Activated CD8-positive, alpha-beta memory T cell treated with anti-CD3 and anti-CD28 coated beads, Interleukin-2, amount 50 U/mL, for 48 hours (primary cell): Measurements from ENCODE around the gene RRAS2.

Source experiments
- DNase-seq: peaks from one replicate; pipeline ENCODE4 v3.0.0-alpha.2; 2020

The RRAS2 gene

DNA sequence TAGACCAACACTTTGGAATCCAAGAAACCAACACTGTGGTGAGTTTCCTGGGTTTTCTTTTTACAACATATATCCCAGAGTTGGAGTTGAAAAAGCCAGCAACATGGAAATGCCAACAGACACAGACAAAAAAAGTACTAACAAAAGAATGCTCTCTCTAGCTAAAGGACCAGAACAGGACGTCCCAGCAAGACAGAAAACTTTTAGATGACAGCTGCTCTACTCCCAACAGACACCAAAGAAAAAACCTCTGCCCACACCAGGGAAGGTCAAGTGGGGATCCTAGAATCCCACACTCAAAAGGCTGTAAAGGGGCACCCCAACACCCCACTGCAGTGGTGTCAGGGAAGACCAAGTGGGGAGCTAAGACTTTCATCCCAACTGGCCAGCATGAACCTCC lies 23.3 kb downstream of the RRAS2 start:
- no peak for DNase-seq

- DNase-seq: no peak
Observed at GRCh38 chr11:14334893-14335292, 24.1 kb downstream of the RRAS2 start.

DNA sequence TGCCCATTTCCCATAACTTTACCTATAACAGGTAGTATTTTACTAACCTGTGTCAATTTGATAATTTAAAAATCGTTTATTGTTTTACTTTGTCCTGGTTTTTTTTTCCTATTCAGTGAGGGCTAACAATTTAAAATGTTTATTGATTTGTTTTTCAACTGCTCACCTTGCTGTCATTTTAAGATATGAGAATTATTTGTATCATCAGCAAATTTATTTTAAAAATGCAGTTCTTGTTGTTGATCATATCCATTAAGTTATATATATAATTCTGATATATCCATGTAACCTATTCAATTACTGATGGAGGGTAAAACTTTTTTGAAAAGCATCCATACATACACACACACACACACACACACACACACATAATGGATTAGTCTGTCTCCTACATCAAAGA lies 24.8 kb downstream of the RRAS2 start:
- no peak for DNase-seq

DNA sequence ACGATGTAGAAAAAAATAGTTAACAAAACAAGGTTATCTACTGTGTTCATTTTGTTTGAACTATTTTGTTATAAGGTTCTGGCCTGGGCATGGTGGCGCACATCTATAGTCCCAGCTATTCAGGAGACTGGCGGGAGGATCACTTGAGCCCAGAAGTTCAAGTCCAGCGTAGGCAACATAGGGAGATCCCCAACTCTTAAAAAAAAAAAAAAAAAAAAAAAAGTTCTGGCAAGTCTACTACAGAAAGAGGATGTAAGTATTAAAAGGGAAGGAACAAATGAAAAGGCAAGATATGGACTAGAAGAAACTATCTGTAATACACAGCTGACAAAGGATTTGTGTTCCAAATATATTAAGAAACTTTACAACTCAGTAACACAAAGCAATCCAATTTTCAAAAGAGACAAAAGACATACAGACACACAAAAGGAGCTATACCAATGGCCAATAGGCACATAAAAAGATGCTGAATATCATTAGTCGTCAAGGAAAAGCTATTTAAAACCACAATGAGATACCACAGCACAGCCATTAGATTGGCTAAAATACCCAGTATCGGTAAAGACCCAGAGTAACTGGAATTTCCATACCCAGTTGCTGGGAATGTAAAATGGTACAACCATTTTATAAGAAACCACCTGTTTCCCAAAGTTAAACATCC lies 27.4 kb downstream of the RRAS2 start:
- DNase-seq: no peak

DNA sequence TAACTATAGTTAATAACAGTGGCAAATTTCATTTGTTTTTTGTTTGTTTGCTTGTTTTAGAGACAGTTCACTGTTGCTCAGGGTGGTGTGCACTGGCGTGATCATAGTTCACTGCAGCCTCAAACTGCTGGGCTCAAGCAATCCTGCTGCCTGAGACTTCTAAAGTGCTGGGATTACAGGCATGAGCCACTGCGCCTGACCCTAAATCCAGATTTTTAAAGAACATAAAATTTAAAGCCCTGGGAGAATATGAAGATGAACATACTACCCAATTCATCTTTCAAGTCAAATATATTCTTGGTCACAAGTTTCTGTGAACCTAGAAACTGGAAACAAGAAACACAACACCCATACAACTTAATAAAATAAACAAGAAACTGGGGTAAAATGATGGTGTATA lies 28.1 kb downstream of the RRAS2 start:
- no peak for DNase-seq

GRCh38 chr11:14329702-14330101 lies 29.3 kb downstream of the RRAS2 start:
- DNase-seq: no peak

GRCh38 chr11:14327116-14327515 lies 31.9 kb downstream of the RRAS2 start:
- DNase-seq: no peak

- no peak for DNase-seq
Observed at GRCh38 chr11:14323118-14323676, 35.8 kb downstream of the RRAS2 start.

- no peak for DNase-seq
Observed at GRCh38 chr11:14322510-14322909, 36.5 kb downstream of the RRAS2 start.

- DNase-seq: no peak
Observed at GRCh38 chr11:14320020-14320419, 39.0 kb downstream of the RRAS2 start.

GRCh38 chr11:14318581-14318981 lies 40.4 kb downstream of the RRAS2 start:
- DNase-seq: no peak

- no peak for DNase-seq
Observed at GRCh38 chr11:14317659-14318325, 41.2 kb downstream of the RRAS2 start.

GRCh38 chr11:14315130-14315529 lies 43.9 kb downstream of the RRAS2 start:
- DNase-seq: no peak

DNA sequence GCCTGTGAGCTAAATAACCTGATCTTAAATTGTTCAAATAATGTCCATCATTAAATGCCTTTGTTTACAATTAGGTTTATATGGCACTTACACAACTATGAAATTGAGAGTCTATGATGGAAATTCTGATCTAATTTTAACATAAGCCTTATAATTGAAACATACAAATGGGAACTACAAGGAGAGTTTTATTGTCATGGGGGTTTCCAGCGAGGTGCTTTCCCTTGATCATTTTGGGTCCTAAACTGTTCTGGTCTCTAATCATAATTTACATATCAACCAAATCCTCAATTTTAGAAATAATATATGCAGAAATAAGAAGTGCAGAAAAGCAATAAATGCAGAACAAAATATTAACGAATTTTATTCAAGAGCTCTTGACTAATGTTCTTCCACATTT lies 44.9 kb downstream of the RRAS2 start:
- DNase-seq: no peak

- no peak for DNase-seq
Observed at GRCh38 chr11:14312736-14313438, 46.1 kb downstream of the RRAS2 start.

DNA sequence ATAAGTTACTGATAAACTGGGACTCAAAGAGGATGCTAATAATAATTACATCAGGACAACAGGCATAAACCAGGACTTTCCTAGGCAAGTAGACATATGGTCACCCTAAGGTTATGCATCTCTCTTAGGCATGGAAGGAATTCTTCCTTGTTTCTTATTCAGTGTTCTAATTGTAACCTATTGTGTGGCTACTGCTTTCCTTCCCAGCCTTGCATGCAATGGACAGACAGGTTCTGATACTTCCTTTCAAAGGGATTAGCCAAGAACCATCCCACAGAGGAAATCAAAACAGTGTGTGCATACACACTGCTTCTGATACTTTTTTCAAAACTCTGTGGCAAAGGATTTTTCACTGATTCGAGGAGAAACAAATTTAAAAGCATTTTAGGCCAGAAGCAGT lies 48.3 kb downstream of the RRAS2 start:
- no peak for DNase-seq

GRCh38 chr11:14309425-14310192 lies 49.4 kb downstream of the RRAS2 start:
- no peak for DNase-seq

- DNase-seq: no peak
Observed at GRCh38 chr11:14308897-14309387, 50.0 kb downstream of the RRAS2 start.

DNA sequence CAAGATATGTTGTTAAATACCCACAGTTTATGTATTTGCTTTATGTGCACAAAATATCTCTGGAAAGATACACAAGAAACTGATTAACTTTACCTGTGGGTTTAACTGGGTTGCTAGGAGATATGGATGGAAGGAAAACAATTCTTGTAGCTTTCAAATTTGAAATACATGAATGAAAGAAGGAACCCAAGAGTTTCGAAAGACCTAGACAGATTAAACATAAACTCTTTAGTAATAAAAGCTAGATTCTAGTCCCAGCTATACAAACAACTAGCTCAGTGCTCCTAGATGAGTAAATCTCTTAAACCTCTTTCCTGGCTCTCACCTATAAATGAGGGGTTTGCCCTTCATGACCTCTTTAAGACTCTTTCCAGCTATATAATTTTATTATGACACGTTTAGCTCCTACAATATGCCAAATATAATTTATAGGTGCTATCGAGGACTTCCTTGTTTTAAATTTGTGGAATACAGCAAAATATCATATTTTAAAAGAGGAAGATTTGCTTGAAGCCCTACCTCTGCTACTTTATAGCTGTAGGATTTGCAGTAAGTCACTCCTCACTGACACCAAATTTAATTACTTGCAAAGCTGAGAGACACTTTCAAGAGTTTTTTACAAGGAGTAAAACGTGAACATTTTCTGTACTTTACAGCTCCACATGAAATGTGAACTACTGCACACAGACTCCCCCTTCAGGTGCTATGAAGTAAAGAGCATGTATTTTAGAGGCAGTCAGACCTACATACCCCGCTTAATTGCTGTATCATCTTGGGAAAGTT lies 50.7 kb downstream of the RRAS2 start:
- no peak for DNase-seq

DNA sequence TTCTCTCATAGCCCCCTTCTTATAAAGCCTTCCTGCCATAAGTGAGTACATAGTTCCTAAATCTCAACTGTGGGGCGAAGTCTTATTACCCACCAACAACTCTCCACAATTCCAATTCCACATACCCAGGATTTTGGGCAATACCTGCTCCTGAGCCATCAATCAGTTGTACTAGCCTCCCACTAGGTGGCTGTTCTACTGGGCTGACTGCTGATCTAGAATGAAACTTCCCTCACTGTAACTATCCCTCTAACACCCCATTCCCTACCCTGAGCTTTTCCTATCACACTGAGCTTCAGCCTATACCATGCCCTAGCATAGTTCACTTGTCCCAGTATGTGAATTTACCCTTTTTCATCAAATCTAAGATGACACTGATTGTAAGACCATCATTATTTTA lies 52.5 kb downstream of the RRAS2 start:
- no peak for DNase-seq

DNA sequence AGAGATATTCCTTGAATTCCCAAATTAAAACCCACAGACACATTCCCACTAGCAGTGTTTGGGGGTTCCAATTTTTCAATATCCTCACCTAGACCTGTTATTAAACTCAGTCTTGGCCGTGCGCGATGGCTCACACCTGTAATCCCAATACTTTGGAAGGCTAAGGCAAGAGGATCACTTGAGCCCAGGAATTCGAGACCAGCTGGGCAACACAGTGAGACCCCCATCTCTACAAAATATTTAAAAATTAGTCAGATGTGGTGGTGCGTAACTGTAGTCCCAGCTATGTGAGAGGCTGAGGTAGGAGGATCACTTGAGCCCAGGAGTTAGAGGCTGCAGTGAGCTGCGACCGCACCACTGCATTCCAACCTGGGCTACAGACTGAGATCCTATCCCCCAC lies 53.3 kb downstream of the RRAS2 start:
- DNase-seq: no peak

DNA sequence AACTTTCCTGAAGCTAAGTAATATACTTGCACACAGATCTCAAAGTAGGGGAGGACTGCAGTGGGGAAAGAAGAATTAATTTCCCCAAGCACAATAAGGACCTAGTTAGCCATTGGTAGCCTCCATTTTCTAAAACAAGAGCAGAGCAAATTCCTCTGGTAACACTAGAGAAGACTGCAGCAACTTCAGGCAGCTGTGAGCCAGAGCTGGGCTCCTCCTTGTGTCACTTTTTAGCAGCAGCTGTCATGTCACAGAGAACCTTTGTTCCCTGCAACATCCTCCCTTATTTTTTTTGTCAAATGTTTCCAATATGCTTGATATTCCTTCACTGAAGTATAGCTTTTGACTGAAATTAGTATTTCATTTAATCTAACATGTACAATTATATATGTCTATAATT lies 54.4 kb downstream of the RRAS2 start:
- no peak for DNase-seq
